ENCODE results near the gene ASTN2.

ASTN2 gene

DNA sequence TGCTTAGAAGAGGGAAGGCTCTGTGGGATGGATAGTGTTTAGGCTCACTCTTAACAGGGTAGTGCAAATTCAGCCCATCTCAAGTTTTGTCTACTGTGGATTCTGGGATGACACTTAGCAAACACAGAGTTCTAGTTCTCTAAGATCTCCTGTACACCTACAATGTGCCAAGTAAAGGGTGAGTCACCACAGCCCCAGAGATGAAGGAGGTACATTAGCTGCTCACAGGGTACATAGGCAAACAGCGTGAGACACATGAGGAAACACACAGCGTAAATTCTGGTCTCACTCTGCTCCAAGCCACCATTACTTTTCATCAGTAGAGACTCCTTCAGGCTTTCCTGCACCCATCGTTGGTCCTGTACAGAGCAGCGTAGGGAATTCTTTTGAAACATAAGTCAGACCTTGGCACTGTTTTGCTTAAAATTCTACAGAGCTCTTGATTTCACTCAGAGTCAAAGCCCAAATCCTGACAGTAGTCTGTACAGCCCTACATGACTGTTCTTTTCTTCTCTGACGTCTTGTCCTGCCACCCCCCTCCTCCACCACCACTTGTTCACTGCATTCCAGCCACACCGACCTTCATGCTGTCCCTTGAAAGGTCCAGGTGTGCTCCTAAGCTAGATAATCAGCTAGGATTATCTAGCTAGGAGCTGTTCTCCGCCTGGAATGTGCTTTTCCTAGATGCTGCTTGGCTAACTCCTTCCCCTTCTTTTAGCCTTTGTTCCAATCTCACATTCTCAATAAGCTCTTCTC is 8.7 kb downstream of the ASTN2 start:
- H4K20me1 ChIP-seq (ENCODE audit: insufficient read depth, low read length), result no peaks in the 10 kb centered on the region
- no peak overlapping the region for H3K27ac ChIP-seq (ENCODE audit: low read length)
- no peaks in the 10 kb centered on the region for H3K9me2 ChIP-seq (replicated peaks; ENCODE audit: insufficient read depth, low read length)
- H3K79me2 ChIP-seq (ENCODE audit: low read length), result no peaks in the 10 kb centered on the region
- H3K4me2 ChIP-seq (ENCODE audit: low read depth, low read length), result no peak overlapping the region
- no peaks in the 10 kb centered on the region for H3K36me3 ChIP-seq (replicated peaks; ENCODE audit: insufficient read depth, low read length)
- no peaks in the 10 kb centered on the region for H3K4me1 ChIP-seq (ENCODE audit: low read length)
- no peaks in the 10 kb centered on the region for H3K27me3 ChIP-seq (replicated peaks; ENCODE audit: insufficient read depth, low read length)
- no peak overlapping the region for H3K4me3 ChIP-seq (ENCODE audit: low read length)
- no peak for DNase-seq
- no peak overlapping the region for H2AFZ ChIP-seq (ENCODE audit: low read length)
- TF ChIP-seq EZH2 (optimal IDR thresholded peaks at IDR 0.05; ENCODE audit: low read depth, low read length) (no peak), EZH2phosphoT487 (IDR thresholded peaks at IDR 0.05; ENCODE audit: low read length) (no peak)
- TF ChIP-seq, protein P1, sequence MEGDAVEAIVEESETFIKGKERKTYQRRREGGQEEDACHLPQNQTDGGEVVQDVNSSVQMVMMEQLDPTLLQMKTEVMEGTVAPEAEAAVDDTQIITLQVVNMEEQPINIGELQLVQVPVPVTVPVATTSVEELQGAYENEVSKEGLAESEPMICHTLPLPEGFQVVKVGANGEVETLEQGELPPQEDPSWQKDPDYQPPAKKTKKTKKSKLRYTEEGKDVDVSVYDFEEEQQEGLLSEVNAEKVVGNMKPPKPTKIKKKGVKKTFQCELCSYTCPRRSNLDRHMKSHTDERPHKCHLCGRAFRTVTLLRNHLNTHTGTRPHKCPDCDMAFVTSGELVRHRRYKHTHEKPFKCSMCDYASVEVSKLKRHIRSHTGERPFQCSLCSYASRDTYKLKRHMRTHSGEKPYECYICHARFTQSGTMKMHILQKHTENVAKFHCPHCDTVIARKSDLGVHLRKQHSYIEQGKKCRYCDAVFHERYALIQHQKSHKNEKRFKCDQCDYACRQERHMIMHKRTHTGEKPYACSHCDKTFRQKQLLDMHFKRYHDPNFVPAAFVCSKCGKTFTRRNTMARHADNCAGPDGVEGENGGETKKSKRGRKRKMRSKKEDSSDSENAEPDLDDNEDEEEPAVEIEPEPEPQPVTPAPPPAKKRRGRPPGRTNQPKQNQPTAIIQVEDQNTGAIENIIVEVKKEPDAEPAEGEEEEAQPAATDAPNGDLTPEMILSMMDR (IDR thresholded peaks at IDR 0.05; ENCODE audit: low read length), result no peak
- no peaks in the 10 kb centered on the region for H3F3A ChIP-seq (ENCODE audit: insufficient read depth, low read length)
- no peaks in the 10 kb centered on the region for H3K9me3 ChIP-seq (replicated peaks; ENCODE audit: insufficient read depth, low read length)
- H3K9ac ChIP-seq (ENCODE audit: low read length), result no peak overlapping the region

DNA sequence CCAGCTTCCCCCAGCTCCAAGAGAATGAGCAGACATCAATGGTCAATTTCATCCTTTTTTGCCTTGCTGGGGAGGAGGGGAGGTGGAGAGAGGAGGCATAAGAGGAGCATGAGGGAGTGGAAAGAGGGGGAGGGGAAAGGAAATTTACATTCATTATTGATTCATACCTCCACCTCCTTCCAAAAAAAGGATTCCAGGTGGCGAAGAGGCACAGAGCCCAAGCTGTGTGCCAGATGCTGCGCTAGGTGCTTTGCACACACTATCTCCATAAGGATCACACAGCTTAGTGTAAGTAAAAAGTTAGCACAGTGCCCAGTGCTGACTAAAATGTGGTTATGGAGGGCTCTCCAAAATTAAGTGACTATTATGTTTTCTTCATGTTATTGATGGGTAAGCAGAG is 11.0 kb downstream of the ASTN2 start:
- DNase-seq, result no peak
- Histone ChIP-seq H3K36me3 (replicated peaks; ENCODE audit: insufficient read depth, low read length) (no peaks in the 10 kb centered on the region), H3F3A (ENCODE audit: insufficient read depth, low read length) (no peaks in the 10 kb centered on the region), H4K20me1 (ENCODE audit: insufficient read depth, low read length) (no peaks in the 10 kb centered on the region), H3K4me3 (ENCODE audit: low read length) (no peak overlapping the region), H2AFZ (ENCODE audit: low read length) (no peak overlapping the region), H3K4me1 (ENCODE audit: low read length) (no peaks in the 10 kb centered on the region), H3K4me2 (ENCODE audit: low read depth, low read length) (no peak overlapping the region), H3K27ac (ENCODE audit: low read length) (no peak overlapping the region), H3K9ac (ENCODE audit: low read length) (no peak overlapping the region), H3K79me2 (ENCODE audit: low read length) (no peaks in the 10 kb centered on the region), H3K9me3 (replicated peaks; ENCODE audit: insufficient read depth, low read length) (no peaks in the 10 kb centered on the region), H3K9me2 (replicated peaks; ENCODE audit: insufficient read depth, low read length) (no peaks in the 10 kb centered on the region), H3K27me3 (replicated peaks; ENCODE audit: insufficient read depth, low read length) (no peaks in the 10 kb centered on the region)
- TF ChIP-seq EZH2phosphoT487 (IDR thresholded peaks at IDR 0.05; ENCODE audit: low read length) (no peak), EZH2 (optimal IDR thresholded peaks at IDR 0.05; ENCODE audit: low read depth, low read length) (no peak)
- TF ChIP-seq, protein P1 (IDR thresholded peaks at IDR 0.05; ENCODE audit: low read length), result no peak

DNA sequence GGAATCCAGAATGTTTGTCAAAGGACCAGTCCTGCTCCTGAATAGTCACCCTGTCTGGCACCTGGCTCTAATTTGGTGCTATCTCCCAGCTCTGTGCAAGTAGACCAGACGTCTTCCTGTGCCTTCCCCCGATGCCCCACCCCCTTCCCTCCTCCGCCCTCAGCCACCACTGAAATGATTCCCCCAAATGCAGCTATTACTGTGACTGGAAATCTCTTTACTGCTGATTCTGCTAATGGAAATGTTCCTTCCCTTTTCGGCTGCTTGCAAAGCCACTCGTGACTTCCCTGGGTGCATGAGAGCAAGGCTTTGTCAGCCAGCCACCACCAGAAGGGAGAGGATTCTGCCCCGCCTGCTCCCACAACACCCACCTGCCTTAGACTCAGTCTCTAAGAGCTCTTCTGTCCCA is 11.4 kb downstream of the ASTN2 start:
- no peaks in the 10 kb centered on the region for H3K9me2 ChIP-seq (replicated peaks; ENCODE audit: insufficient read depth, low read length)
- H3K9ac ChIP-seq (ENCODE audit: low read length), result no peak overlapping the region
- no peak for TF ChIP-seq EZH2 (optimal IDR thresholded peaks at IDR 0.05; ENCODE audit: low read depth, low read length)
- TF ChIP-seq, protein P1 (IDR thresholded peaks at IDR 0.05; ENCODE audit: low read length), result no peak
- no peak for TF ChIP-seq EZH2phosphoT487 (IDR thresholded peaks at IDR 0.05; ENCODE audit: low read length)
- no peak overlapping the region for H2AFZ ChIP-seq (ENCODE audit: low read length)
- no peaks in the 10 kb centered on the region for H3F3A ChIP-seq (ENCODE audit: insufficient read depth, low read length)
- no peak overlapping the region for H3K27ac ChIP-seq (ENCODE audit: low read length)
- no peaks in the 10 kb centered on the region for H3K27me3 ChIP-seq (replicated peaks; ENCODE audit: insufficient read depth, low read length)
- no peak for DNase-seq
- H3K4me2 ChIP-seq (ENCODE audit: low read depth, low read length), result no peak overlapping the region
- no peaks in the 10 kb centered on the region for H3K79me2 ChIP-seq (ENCODE audit: low read length)
- H3K9me3 ChIP-seq (replicated peaks; ENCODE audit: insufficient read depth, low read length), result no peaks in the 10 kb centered on the region
- no peaks in the 10 kb centered on the region for H3K4me1 ChIP-seq (ENCODE audit: low read length)
- no peaks in the 10 kb centered on the region for H3K36me3 ChIP-seq (replicated peaks; ENCODE audit: insufficient read depth, low read length)
- H3K4me3 ChIP-seq (ENCODE audit: low read length), result no peak overlapping the region
- H4K20me1 ChIP-seq (ENCODE audit: insufficient read depth, low read length), result no peaks in the 10 kb centered on the region

Data from MM.1S (cell line).